ENCODE results near the gene IFI27. TPM values are rescaled to one million over a fixed set of nuclear protein-coding genes. Genes with fewer than 3 reads are reported as not detected.
A peak's percentile ranks its signal among the peaks of the same experiment; 100 is the strongest.

Gene IFI27
- total RNA-seq, 1 donor from 2014 or later, result 0.64 TPM

- H3K27me3 Mint-ChIP-seq, result no peaks in the 10 kb centered on the region
- peaks cover 19% of the 10 kb centered on the region for H3K9me3 Mint-ChIP-seq
- ATAC-seq (ENCODE audit: low read depth), result no peak
- peaks cover 72% of the 10 kb centered on the region for H3K36me3 Mint-ChIP-seq (ENCODE audit: low read depth)
- POLR2A ChIA-PET, result no interaction called here
- H3K27ac Mint-ChIP-seq, result no peak overlapping the region
- peak overlapping the region; percentile 24 for H3K4me3 Mint-ChIP-seq
- intact Hi-C loops (cut with micrococcal nuclease), result no loop called here
- no peak for TF ChIP-seq CTCF (IDR thresholded peaks at IDR 0.05)
- peaks cover 58% of the 10 kb centered on the region for H3K4me1 Mint-ChIP-seq
- CTCF ChIA-PET, result no interaction called here
- no peak for DNase-seq
Measured at GRCh38 chr14:94075008-94075407, 35.5 kb upstream of the IFI27 start.

- Mint-ChIP-seq H3K4me1 (peaks cover 62% of the 10 kb centered on the region), H3K4me3 (peak overlapping the region; percentile 39), H3K27ac (no peak overlapping the region), H3K9me3 (peaks cover 13% of the 10 kb centered on the region), H3K27me3 (no peaks in the 10 kb centered on the region), H3K36me3 (ENCODE audit: low read depth) (peaks cover 66% of the 10 kb centered on the region)
- POLR2A ChIA-PET, result no interaction called here
- TF ChIP-seq CTCF (IDR thresholded peaks at IDR 0.05), result no peak
- no peak for DNase-seq
- no peak for ATAC-seq (ENCODE audit: low read depth)
- CTCF ChIA-PET, result no interaction called here
- intact Hi-C loops (cut with micrococcal nuclease), result no loop called here
Measured at GRCh38 chr14:94077111-94077821, 33.3 kb upstream of the IFI27 start.

GRCh38 chr14:94077823-94078222 is 32.7 kb upstream of the IFI27 start:
- Mint-ChIP-seq H3K4me3 (peak overlapping the region; percentile 100), H3K36me3 (ENCODE audit: low read depth) (peaks cover 63% of the 10 kb centered on the region), H3K27ac (no peak overlapping the region), H3K9me3 (peaks cover 12% of the 10 kb centered on the region), H3K27me3 (no peaks in the 10 kb centered on the region), H3K4me1 (peaks cover 62% of the 10 kb centered on the region)
- ATAC-seq (ENCODE audit: low read depth) (no peak), DNase-seq (no peak)
- TF ChIP-seq CTCF (IDR thresholded peaks at IDR 0.05), result no peak
- CTCF ChIA-PET, result no interaction called here
- intact Hi-C loops (cut with micrococcal nuclease), result no loop called here
- POLR2A ChIA-PET, result no interaction called here

GRCh38 chr14:94079891-94080620 is 30.5 kb upstream of the IFI27 start:
- POLR2A ChIA-PET, result interaction anchor here (1.0 to 2.1 kb wide), 6 partner anchors 15 to 112 kb away, joined by 3 to 9 read pairs (median 4); partner anchors contain the start of genes IFI27L2 and OTUB2
- Mint-ChIP-seq H3K36me3 (ENCODE audit: low read depth) (peaks cover 53% of the 10 kb centered on the region), H3K9me3 (peaks cover 6% of the 10 kb centered on the region), H3K4me1 (peaks cover 57% of the 10 kb centered on the region), H3K4me3 (peak overlapping the region; percentile 100), H3K27ac (peak overlapping the region; percentile 98), H3K27me3 (no peaks in the 10 kb centered on the region)
- intact Hi-C loops (cut with micrococcal nuclease), result loop anchor here (2.0 kb wide), 4 partner anchors 57 to 121 kb away; no protein-coding TSS in a partner anchor
- DNase-seq, result no peak
- TF ChIP-seq CTCF (IDR thresholded peaks at IDR 0.05), result no peak
- CTCF ChIA-PET, result interaction anchor here (0.8 to 1.9 kb wide), 4 partner anchors 44 to 100 kb away, joined by 3 to 11 read pairs (median 6); no protein-coding TSS in a partner anchor
- ATAC-seq (ENCODE audit: low read depth), result no peak

Measured in activated B cell treated with CpG ODN at 0.5 μM for 24 hours (primary cell).